IPS DF 4.7 (cell line): ENCODE data around the gene PLG.
"Not testable (repeated sequence)": the region's sequence is repeated elsewhere in the genome, so short reads cannot be mapped to it uniquely, and the experiment has no call there.

Experiments
- DNase-seq: peaks from one replicate; pipeline ENCODE4 v3.0.0-alpha.2; 2013; ENCODE audit warnings: low spot score; ENCODE audit errors: extremely low read depth

Gene PLG

DNA sequence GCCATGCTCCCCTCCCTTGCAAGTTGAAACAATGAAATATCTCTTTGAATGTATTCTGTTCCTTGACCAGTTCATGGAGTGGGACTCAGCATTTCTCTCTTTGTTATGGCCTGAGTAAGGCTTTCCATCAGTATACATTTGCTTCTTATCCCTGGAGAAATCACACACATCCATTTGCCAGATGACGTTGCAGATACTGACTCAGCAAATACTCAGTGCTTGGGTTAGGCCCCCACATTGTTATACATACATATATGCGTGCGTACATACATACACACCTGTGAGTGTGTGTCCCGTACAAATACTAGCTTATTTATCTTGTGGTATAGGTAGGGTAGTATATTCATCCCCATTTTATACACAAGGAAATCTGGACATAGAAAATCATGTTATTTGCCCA lies 72.4 kb downstream of the PLG start:
- no peak for DNase-seq

DNA sequence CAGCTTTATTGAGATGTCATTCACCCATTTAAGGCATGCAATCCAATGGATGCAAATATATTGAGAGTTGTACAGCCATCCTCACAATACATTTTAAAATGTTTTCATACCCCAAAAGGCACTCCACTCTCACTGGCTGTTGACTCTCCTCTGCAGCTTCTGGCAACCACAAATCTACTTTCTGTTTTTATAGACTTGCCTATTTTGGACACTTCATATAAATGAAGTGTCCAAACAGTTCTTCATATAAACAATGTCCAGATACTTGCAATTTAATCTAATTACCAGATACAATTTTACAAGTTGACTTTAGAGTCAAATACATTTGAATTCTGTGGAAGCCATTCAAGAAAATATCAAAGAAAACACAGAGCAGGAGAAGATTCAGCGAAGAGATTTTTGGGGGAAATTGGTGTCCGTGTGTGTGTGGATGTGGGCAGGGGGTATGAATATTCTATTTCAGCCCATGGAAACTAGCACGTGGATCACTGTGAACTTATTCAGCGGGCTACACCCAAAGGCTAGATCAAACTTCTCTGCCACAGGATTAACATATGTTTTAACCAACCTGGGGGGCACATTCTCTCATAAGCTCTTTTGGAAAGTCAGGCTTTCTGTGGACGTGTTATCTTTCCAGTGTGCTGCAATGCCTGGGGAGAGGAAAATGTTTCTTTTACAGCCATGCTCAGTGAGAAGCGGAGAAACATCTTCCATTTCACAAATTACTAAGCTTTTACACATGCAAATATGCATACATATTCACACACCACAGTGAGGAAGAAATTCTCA lies 73.9 kb downstream of the PLG start:
- no peak for DNase-seq

DNA sequence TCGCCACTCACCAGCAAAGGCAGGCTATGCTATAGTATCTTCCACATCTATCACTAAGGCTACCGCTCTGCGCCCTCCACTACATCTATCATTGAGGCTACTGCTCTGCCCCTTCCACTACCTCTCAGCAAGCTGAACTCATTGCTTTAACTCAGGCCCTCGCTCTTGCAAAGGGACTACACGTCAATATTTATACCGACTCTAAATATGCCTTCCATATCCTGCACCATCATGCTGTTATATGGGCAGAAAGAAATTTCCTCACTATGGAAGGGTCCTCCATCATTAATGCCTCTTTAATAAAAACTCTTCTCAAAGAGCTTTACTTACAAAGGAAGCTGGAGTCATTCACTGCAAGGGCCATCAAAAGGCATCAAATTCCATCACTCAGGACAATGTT lies 77.1 kb downstream of the PLG start:
- DNase-seq: not testable (repeated sequence)

DNA sequence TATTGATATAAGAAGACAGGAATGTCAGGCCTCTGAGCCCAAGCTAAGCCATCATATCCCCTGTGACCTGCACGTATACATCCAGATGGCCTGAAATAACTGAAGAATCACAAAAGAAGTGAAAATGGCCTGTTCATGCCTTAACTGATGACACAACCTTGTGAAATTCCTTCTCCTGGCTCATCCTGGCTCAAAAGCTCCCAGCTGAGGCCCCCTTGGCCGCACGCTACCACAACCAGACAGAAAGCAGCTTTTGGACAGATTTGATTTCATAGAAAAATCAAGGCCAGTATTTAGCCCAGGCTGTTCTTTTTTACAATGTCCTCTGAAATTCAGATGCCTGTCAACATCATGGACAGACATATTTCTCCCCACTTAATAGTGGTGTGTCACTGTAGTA lies 78.6 kb downstream of the PLG start:
- not testable (repeated sequence) for DNase-seq

DNA sequence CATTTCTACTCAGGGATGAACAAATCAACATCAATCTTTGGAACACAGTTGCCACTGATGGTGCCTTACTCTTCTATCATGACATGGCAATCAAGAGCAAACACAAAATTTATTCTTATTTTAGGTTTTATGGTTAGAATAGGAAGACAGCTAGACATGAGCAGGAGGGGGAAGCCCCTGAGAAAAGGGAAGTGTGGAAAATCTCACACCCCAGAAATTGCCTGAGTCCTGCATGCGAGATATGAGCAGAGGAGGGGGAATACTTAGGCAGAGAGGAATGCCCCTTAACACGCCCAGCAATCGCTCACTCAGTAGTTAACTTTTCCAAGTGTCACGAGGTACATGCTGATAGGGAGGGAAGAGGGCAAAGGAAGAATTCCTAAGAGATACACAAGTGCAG lies 79.3 kb downstream of the PLG start:
- no peak for DNase-seq

DNA sequence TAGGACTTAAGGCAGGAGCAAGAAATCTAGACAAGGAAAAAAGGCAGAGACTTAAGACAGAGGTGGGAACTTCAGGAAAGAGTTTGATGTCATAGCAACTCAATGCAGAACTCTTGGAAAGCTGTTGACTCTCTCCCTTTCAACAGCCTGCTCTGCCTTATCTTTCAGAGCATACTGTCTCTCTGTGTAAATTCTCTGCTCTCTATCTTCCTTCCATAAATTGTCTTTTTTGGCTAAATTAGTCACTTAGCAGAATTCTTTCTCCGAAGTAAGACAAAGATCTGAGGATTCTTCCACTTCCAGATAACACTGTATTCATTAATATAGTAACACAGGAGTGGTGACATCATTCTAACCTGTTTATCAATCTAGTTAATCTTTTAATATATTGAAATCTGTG lies 80.2 kb downstream of the PLG start:
- no peak for DNase-seq

DNA sequence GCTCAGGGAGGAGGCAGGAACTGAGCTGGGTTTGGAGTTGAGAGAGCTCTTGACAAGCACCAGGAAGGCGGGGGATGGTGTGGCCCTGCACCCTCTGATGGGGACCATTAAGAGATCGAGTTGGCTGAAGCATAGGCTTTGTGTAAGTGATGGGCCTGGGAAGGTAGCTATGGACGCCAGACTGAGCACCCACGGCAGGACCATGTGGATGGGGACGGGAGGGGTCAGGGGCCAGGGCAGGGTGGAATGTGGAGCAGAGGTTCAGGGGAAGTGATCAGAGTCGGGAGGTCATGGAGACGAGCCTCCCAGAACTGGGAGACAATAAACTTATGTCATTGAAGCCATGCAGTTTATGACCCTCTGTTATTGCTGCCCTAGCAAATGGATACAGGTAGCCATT lies 81.7 kb downstream of the PLG start:
- DNase-seq: no peak

DNA sequence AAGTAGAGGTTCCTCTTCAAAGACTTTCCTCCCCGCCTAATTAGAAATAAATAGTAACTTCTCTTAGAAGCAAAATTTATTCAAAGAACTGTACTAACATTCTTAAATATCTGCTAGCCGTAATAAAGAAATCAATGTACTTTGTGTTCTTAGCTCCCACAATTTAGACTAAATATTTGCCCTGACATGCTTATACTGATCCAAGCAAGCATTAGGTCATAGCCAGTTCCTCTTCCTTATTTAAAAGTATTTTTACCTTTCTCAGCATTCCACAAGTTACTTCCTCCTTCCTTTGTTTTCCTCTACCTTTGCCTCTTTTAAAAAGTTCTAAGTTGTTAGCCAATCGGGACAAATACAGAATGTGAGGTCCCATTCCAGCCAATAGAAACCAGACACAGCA lies 86.1 kb downstream of the PLG start:
- DNase-seq: not testable (repeated sequence)

DNA sequence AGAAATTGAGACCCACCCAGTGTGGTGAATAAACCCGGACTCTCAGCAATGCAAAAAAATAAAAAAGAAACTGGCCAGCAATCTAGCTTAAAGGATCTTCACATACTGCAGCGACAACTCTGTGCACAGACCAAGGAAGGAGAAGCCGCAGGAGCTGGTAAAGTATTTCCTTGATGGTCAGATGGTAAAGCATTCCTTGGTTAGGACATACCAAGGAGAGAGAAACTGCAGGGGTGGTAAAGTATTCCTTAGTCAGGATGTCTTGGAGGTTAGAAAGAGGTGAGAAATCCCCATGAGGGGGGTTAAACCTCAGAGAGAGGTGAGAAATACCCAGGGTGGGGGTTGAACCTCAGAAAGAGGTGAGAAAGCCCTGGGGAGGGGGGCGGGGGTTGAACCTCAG lies 86.8 kb downstream of the PLG start:
- no peak for DNase-seq

DNA sequence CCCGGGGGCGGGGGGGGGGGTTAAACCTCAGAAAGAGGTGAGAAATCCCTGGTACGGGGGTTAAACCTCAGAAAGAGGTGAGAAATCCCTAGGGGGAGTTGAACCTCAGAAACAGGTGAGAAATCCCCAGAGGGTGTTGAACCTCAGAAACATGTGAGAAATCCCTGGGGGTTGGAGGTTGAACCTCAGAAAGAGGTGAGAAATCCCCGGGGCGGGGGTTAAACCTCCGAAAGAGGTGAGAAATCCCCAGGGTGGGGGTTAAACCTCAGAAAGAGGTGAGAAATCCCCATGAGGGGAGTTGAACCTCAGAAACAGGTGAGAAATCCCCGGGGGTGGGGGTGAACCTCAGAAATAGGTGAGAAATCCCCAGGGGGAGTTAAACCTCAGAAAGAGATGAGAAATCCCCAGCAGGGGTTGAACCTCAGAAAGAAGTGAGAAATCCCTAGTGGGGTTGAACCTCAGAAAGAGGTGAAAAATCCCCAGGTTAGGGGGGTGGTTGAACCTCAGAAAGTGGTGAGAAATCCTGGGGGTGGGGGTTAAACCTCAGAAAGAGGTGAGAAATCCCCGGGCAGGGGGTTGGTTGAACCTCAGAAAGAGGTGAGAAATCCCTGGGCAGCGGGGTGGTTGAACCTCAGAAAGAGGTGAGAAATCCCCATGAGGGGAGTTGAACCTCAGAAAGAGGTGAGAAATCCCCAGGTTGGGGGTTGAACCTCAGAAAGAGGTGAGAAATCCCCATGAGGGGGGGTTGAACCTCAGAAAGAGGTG lies 87.4 kb downstream of the PLG start:
- no peak for DNase-seq

DNA sequence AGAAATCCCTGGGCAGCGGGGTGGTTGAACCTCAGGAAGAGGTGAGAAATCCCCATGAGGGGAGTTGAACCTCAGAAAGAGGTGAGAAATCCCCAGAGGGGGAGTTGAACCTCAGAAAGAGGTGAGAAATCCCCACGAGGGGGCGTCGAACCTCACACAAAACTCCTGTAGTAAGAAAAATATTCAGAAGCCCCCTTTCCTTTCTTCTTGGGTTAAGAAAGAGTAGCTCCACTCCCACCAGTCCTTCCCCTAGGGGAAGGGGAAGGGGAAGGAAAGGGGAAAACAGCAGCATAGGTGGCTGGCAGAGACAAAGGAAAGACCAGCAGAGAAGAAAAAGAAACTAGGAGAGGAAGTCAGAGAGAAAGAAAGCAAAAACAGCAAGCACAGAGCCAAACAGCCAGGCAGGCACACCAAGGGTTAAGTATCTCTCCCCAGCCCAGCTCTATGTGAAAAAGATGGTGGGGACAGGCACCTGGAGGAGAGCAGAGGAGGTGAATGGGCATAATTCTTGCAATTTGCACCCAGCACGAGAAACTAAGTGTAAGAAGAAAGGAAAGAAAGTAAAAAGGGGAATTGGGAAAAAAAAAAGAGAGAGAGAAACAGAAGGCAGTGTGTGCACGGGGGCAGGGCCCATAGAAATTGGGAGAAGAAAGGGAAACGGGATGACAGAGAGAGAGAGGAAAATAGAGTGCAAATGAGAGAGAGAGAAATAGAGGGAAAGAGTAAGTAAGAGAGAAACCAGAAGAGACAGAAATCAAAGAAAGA lies 88.2 kb downstream of the PLG start:
- no peak for DNase-seq

DNA sequence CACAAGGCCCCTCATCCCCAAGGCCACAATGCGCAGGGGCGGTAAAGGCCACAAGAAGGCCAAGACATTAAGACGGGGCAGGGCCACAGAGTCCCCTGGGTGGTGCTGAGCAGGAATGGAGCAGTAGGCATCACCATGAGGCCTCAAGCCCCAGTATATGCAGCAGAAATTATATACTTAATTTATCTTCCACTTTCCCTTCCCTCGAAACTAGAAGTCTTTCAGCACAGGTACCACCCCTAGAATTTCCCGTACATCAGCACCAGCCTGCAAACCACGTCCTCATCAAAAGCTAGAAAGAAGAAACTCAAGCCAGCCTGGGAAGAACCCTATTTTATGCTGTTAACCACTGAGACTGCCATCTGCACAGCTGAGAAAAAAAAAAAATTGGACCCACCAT lies 89.4 kb downstream of the PLG start:
- no peak for DNase-seq

DNA sequence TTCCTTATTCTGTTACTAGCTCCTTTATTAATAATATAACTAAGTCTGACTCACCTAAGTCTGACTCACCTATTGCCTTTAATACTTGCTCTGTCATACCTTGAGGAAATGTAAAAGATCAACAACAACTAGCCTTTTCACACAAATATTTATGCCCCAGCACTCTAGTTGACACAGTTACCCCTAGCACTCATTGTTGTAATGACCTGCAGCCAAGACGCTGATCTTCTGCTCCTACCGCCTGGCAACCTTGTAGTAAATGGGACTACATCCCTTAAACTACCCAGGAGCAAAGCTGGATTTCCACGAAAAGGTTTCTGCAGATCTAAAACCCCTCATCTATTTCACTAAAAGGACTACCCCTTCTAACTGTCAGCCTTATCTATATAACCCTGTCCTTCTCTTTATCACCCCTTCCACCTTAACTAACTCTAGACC lies 90.0 kb downstream of the PLG start:
- no peak for DNase-seq

DNA sequence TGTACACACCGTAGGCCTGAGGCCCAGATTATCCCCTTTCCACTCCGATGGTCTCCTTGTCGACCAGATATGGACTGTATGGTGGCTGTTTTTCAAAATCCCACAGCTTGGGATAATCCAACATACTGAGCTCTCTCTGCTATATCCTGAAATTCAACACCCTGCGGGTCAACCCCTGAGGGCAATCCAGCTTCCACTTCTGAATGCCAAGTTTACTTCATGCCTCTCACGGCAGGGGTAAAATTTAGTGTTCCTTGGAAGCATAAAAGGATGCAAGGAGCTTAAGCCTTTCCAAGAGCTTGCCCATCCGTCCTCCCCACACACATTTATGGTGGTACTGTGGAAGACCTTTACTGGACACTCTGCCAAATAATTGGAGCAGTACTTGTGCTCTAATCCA lies 90.7 kb downstream of the PLG start:
- DNase-seq: no peak

DNA sequence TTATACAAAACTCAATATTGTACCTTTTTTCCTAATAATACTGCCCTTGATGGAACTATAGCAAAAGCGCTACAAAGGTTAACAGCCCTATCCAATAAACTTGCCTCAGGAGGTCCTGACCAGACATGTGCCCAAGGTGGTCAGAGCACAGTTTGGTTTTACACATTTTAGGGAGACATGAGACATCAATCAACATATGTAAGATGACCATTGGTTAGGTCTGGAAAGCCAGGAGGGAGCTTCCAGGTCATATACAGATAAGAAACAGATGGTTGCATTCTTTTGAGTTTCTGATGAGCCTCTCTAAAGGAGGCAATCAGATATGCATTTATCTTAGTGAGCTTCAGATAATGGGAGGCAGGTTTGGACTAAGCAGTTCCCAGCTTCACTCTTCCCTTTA lies 91.6 kb downstream of the PLG start:
- DNase-seq: no peak

DNA sequence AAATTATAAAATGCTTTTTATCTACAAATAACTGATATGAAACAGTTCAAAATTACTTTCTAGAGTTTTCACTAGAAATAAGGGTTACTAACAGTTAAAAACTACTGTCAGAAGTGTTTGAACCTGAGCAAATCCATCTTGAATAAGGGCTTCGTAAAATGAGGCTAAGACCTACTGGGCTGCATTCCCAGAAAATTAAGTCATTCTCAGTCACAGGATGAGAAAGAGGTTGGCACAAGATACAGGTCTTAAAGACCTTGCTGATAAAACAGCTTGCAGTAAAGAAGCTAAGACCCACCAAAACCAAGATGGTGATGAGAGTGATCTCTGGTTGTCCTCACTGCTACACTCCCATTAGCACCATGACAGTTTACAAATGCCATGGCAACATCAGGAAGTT lies 93.7 kb downstream of the PLG start:
- no peak for DNase-seq

DNA sequence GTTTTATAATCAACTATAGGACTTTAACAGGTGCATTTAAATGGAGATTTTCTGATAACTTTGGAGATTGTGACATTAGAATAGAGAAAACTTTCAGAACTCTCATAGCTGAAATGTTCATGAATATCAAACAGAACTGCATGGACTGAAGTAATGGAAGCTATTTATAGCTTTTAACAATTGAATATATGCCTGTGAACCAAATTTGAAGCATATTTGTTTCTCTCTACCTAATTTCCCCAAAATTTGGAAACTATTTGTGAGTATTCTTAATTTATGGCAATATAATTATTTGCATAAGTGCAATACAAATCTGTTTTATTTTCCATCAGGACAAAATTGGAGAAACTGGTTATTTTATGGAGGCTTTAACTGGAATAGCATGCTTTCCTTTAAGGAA lies 96.6 kb downstream of the PLG start:
- DNase-seq: no peak

DNA sequence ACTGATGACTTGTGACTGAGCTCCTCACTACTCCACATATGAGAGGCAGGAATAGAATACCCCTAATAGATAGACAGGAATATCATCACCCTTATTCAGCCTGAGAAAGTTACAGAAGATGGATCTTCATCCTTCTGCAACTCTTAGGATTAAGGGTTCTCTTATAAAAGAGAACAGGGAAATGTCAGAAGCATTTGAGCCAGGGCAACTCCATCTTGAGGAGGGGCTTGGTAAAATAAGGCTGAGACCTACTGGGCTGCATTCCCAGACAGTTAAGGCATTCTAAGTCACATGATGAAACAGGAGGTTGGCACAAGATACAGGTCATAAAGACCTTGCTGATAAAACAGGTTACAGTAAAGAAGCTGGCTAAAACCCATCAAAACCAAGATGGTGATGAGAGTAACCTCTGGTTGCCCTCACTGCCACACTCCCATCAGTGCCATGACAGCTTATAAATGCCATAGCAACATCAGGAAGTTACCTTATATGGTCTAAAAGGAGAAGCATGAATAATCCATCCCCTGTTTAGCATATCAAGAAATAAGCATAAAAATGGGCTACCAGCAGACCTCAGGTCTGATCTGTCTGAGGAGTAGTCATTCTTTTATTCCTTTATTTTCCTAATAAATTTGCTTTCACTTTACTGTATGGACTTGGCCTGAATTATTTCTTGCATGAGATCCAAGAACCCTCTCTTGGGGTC lies 97.9 kb downstream of the PLG start:
- no peak for DNase-seq

DNA sequence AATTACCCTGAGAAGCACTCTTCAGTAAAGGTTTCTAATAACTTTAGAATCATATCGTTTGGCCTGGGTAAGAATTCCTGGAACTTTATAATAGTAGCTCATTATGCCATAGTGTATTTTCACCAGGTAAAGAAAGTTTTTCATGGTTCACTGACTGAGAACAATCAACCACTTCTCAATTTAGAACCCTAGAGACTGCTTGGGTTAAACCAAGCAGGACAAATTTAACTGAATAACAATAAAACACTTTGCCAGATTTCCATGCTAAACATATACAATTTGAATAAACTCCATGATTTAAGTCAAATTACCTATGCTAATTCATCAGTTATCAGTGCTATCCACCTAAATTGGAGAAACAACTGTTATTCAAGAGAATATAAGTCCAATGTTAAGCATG lies 99.4 kb downstream of the PLG start:
- DNase-seq: no peak

DNA sequence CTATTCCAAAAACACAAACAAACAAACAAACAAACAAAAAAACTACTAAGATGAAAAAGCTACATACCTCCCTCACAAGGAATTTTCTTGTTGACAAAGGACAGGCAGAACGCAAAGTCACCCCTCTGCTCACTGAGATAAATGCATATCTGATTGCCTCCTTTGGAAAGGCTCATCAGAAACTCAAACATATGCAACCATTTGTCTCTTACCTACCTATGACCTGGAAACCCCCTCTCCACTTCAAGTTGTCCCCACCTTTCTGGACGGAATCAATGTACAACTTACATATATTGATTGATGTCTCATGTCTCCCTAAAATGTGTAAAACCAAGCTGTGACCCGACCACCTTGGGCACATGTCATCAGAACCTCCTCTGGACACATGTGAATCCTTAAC lies 100.0 kb downstream of the PLG start:
- DNase-seq: not testable (repeated sequence)
